ENCODE data around the gene CXCR5.

CXCR5 gene

DNA sequence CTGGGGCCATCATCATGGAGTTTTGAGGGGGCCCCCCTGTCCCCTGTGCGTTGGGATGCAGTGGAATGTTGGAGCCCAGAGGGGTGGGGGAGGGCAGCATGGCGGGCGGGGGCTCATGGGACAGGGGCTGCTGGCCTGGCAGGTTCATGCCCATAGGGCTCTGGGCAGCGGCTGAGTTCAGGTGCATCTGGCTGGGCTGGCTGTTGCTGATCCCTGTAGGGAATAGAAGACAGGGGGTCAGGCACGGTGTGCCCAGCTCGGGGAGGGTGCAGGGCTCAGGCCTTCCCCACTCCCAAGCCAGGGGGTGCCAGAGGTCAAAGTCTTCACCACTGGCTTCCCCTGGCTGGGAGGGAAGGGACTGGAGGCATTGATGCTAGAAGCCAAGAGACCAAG is 15.6 kb downstream of the CXCR5 start:
- DNase-seq: no peak

DNA sequence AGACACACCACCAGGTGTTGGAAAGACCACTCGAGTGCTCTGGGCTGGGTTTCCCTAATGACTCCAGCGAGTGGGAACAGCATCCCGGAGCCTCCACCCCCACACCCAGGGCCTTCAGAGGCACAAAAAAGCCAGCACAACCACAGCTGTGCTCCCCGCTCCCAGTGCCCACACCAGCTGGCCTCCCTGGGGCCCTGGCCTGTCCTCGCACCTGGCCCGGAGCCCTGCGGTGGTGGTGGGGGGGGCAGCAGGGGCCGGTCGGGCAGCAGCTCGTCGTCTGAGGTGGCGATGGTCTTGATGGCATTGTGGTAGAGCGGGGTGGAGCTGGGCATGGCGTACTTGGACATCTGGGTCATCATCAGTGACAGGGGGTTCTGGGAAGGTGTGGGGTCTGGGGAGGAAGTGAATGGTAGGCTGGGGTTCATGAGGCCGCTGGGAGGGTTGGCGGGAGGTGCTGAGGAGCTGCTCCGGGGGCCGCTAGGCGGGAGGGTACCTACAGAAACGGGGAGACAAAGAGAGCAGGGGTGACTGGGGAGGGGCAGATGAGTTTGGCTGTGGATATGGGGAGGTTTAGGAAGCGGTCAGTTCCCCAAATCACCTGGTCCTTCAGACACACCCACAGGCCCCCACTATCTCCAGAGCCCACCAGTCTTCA is 16.1 kb downstream of the CXCR5 start:
- no peak for DNase-seq

GRCh38 chr11:118900535-118901384 is 17.1 kb downstream of the CXCR5 start:
- DNase-seq: no peak

DNA sequence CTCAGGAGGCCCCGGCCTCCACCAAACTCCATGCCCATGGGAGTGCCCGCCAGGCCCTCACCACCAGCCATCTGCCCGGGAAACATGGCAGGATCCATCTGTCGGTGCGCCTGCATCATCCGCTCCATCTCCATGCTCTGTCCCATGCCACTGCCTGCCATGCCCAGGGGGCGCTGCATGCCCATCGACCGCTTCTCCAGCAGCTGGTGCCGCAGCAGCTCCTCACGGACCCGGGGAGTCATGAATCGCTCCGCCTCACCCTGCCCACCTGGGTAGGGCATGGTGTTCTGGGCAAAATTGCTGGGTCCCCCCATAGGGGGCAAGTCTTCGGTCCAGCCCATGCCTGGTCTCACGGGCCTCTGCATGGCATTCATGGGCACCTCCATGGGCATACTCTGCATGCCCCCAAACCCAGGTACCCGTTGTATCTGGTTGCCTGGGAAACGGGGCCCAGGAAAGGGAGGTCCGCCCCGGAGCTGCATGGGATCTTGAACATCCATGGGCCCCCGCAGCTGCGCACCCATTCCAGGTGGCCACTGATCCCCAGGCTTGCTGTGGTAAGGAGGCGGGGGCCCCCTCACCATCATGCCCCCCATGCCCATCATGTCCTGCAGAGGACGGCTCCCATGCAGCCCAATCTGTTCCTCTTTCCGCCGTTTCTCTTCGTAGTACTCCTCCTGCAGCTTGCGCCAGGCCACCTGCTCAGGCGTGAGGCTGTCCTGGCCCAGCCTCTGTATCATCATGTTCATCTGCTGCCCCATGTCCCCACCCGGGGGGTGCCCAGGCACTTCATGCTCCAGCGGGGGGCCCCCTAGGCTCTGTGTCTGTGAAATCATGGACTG is 18.0 kb downstream of the CXCR5 start:
- no peak for DNase-seq

- no peak for DNase-seq
These were observed 18.9 kb downstream of the CXCR5 start for GRCh38 chr11:118902336-118903203.

- DNase-seq: no peak
These were observed 19.7 kb downstream of the CXCR5 start for GRCh38 chr11:118903204-118904015.

- DNase-seq: peak; percentile 88 to 91
These were observed 23.7 kb downstream of the CXCR5 start for GRCh38 chr11:118907051-118908042.

DNA sequence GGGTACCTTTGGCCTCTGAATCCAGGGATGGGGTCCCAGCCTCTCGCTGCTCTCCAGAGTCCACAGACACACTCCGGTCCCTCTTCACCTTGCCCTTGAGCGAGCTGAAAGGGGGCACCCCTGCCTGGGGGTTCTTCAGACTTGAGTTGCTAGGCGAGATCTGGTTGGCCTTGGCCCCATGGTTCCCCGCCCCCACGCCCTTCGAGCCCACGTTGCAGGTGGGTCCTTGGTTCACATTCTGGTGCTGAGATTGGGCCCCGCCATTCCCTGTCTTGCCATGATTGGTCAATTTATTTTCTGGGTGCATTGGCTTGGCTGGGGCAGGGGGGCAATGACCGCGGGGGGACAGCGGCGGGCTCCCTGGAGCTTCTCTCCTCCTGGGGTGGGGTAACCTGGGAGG is 24.6 kb downstream of the CXCR5 start:
- no peak for DNase-seq

GRCh38 chr11:118908901-118909618 is 25.4 kb downstream of the CXCR5 start:
- no peak for DNase-seq

DNA sequence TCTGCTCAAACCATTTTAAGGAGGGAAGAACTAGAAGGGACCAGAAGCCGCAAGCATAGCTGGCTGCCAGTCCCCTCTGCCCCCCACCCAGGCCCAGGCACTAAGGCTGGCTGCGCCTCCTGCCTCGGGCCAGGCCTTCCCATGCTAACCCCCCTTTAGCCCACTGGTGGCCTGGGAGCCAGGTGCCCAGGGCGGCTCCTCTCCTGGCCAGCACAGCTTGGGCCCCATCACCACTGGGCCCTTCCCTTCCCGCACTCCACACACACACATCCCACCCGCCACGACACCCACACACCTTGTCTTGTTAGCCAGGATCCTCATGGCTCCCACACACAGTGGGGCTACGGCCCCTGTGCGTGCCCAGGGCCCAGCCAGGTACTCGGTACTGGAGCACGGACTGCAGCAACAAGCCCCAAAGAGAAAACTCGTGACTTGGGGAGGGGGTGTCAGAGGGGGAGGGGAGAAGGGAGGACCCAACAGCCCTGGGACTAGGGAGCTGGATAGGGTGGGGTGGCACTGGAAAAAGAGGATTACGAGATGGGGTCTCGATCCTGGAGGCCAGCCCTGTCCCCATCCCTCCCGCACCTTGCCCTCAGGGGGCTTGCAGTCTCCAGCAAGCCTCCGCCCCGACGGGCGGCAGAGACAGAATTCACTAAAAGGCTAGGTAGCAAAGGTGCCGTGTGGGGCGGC is 26.1 kb downstream of the CXCR5 start:
- DNase-seq: no peak

- peak; percentile 55 to 59 for DNase-seq
These were observed 26.8 kb downstream of the CXCR5 start for GRCh38 chr11:118910309-118911112.

DNA sequence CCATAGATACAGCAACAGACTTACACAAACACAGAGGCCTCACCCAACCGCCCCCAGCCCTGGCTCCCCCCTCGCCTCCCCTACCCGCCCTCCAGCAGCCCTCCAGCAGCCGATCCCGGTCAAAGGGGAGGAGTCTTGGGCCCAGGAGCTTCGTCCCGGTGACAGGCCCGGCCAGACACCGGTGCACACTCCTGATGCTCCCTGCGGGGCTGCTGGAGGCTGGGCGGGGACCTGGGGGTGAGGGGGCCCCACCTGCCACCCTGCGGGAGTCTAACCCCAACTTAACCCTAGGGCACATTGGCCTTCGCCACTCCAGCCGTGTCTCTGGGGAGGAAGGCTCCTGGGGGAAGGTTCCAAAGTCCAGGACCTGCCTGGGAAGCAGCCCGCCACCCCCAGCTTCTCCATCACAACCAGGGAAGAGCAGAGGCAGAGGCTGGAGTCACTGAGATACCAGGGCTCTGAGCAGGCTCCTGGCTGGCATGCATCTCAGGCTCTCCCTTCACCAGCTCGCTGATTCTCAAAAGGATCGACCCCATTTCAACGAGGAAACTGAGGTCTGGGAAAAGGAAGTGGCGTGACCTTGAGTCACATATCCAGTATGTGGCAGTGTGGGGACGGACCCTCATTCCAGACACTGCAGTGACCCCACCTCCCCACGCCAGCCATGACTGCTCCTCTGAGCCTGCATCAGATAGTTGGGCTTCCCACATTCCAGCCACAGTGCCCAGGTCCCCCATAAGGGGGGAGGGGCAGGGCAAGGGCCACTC is 27.6 kb downstream of the CXCR5 start:
- DNase-seq: no peak

GRCh38 chr11:118911880-118912741 is 28.4 kb downstream of the CXCR5 start:
- DNase-seq: peak; percentile 65 to 70

- peak in 1 of 2 donors; percentile 47 for DNase-seq
These were observed 29.2 kb downstream of the CXCR5 start for GRCh38 chr11:118912742-118913410.

DNA sequence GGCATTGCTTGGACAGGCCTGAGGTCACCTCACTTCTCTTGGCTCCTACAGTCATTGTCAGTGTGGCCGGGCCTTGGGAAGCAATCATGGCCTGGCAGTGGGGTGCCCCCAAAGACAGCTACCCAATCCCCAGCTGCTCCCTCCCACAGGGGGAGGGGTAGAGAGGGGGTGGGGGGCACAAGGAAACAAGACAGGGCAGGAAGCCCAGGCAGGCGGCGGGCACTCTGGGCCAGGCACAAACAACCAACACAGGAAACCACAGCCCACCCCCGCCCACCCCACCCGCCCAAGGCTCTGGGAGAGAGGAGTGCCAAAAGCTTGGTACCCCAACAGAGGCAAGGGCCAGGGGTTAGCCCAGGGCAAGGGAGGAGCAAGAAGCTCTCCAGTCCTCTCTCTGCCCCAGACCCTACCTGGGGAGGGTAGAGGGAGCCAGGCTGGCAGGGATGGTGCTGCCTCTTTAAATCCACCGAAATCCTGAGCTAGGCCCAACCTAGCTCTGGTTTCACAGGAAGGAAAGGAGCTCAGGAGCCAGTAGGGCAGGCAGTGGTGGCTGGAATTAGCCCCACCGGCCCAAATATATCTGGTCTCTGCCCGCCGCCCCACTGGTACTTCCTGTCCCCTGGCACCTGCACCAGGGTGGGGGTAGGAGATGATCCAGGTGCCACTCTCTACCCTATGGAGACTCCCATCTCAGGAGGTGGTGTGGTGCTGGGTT is 29.9 kb downstream of the CXCR5 start:
- DNase-seq: peak; percentile 68 to 73
